ENCODE results near the gene GTSE1.
A peak's percentile ranks its signal among the peaks of the same experiment; 100 is the strongest.

GTSE1 gene

GRCh38 chr22:46351131-46351735 is 54.6 kb downstream of the GTSE1 start:
- TF ChIP-seq CTCF (conservative IDR thresholded peaks at IDR 0.05; ENCODE audit: low read depth): no peak
- no peak for DNase-seq (ENCODE audit: low spot score)
- CTCF ChIA-PET: no interaction called here
- POLR2A ChIA-PET (ENCODE audit: low non-redundant PET): no interaction called here
- peak overlapping the region; percentile 81 for H3K27ac ChIP-seq

GRCh38 chr22:46351767-46352166 is 55.1 kb downstream of the GTSE1 start:
- TF ChIP-seq CTCF (conservative IDR thresholded peaks at IDR 0.05; ENCODE audit: low read depth): no peak
- ChIA-PET POLR2A (ENCODE audit: low non-redundant PET) (no interaction called here), CTCF (interaction anchor here (0.6 to 0.8 kb wide), 2 partner anchors 176 to 1059 kb away, joined by 3 read pairs; no protein-coding TSS in a partner anchor)
- H3K27ac ChIP-seq: peak overlapping the region; percentile 81
- no peak for DNase-seq (ENCODE audit: low spot score)

DNA sequence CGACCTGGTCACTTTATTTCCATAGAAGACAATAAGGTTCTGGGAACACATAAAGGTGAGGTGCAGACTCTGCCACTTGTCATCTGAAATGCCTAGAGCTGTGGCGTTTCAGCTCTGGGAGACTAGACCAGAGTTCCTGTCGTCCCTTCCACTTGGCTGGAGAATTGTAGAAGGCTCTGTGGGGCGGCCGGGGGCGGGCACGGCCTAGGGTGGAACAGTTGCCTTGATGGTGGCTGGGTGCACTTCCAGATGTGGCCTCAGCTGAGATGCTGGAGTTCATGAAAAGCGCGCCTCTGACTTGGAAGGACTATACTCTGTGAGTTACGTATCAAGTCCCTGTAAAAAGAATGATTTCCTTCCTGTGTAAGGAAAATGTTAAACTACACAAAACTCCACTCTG is 55.6 kb downstream of the GTSE1 start:
- POLR2A ChIA-PET (ENCODE audit: low non-redundant PET): no interaction called here
- H3K27ac ChIP-seq: peak overlapping the region; percentile 81
- CTCF ChIA-PET: interaction anchor here (0.6 to 0.8 kb wide), 2 partner anchors 176 to 1060 kb away, joined by 3 read pairs; no protein-coding TSS in a partner anchor
- no peak for DNase-seq (ENCODE audit: low spot score)
- no peak for TF ChIP-seq CTCF (conservative IDR thresholded peaks at IDR 0.05; ENCODE audit: low read depth)

GRCh38 chr22:46352691-46353386 is 56.2 kb downstream of the GTSE1 start:
- H3K27ac ChIP-seq: peak overlapping the region; percentile 81
- POLR2A ChIA-PET (ENCODE audit: low non-redundant PET): no interaction called here
- no peak for TF ChIP-seq CTCF (conservative IDR thresholded peaks at IDR 0.05; ENCODE audit: low read depth)
- CTCF ChIA-PET: interaction anchor here (0.6 to 0.8 kb wide), 3 partner anchors 15 to 175 kb away, joined by 3 read pairs; no protein-coding TSS in a partner anchor
- peak; percentile 72 for DNase-seq (ENCODE audit: low spot score)

GRCh38 chr22:46353483-46354105 is 56.9 kb downstream of the GTSE1 start:
- CTCF ChIA-PET: interaction anchor here (0.6 kb wide), 2 partner anchors 14 to 106 kb away, joined by 3 read pairs; no protein-coding TSS in a partner anchor
- TF ChIP-seq CTCF (conservative IDR thresholded peaks at IDR 0.05; ENCODE audit: low read depth): no peak
- POLR2A ChIA-PET (ENCODE audit: low non-redundant PET): no interaction called here
- DNase-seq (ENCODE audit: low spot score): no peak
- H3K27ac ChIP-seq: peak overlapping the region; percentile 81

DNA sequence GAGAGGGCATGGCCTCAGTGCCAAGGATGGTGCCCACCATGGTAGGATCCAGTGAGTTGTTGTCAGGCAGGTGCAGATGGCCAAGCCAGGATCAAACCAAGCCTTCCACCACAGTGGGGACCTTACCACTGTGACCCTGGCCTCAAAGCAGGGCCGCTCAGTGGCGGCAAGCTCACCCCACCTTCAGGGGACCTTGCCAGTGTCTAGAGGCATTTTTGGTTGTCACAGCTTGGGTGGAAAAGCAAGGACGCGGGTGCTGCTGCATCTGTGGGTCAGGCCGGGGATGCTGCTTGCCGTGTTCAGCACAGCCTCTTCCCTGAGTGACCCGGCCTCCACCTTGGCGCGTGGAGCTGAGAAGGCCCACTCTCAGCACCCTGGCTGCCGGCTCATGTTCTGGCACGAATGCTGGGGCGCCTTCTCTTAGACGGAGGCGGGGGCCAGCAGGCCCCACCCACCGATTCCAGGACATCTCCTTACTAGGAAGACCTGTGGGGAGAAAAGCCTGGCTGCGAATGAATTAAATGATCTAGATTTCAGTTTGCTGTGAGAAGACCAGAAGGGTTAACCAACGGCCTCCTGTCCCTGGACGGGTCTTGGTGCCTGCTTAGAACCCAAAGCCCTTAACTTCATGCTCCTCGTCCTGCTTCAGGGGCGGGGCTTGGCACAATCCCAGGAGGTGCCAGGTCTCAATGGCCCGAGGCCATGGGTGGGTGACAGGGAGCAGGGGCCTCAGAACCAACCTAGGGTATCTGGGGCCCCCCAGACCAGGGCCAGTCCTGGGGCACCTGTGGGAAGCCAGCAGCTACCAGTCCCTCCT is 57.7 kb downstream of the GTSE1 start:
- TF ChIP-seq CTCF (conservative IDR thresholded peaks at IDR 0.05; ENCODE audit: low read depth): no peak
- peak overlapping the region; percentile 81 for H3K27ac ChIP-seq
- DNase-seq (ENCODE audit: low spot score): no peak
- ChIA-PET POLR2A (ENCODE audit: low non-redundant PET) (no interaction called here), CTCF (interaction anchor here (0.8 kb wide), 1 partner anchor 13 kb away, joined by 3 read pairs; no protein-coding TSS in a partner anchor)

Data from RWPE1 (cell line).